Activated naive CD4-positive, alpha-beta T cell treated with anti-CD3 and anti-CD28 coated beads, Interleukin-2, amount 50 U/mL, for 16 hours (primary cell): ENCODE results near the gene PAK1.
"Not testable (repeated sequence)": the region's sequence is repeated elsewhere in the genome, so short reads cannot be mapped to it uniquely, and the experiment has no call there.

Source experiments
- DNase-seq: peaks from one replicate; pipeline ENCODE4 v3.0.0-alpha.2; 2020

The PAK1 gene

DNA sequence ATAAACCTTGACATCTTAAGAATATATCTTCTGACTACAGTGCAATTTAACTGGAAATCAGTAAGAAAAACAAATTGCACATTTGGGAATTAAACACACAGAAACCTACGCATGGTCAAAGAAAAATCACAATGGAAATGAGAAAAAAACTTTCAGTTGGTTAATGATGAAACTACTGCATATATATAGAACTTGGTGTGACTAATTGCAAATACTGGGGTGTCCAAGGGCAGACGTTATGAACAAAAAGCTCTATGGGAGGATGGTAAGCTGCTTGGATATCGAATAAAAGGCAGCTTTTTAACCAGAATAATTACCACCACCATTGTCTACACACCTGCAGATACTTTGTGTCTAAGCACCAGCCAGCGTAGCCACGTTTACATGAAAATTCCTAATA lies 173.2 kb downstream of the PAK1 start:
- no peak for DNase-seq

DNA sequence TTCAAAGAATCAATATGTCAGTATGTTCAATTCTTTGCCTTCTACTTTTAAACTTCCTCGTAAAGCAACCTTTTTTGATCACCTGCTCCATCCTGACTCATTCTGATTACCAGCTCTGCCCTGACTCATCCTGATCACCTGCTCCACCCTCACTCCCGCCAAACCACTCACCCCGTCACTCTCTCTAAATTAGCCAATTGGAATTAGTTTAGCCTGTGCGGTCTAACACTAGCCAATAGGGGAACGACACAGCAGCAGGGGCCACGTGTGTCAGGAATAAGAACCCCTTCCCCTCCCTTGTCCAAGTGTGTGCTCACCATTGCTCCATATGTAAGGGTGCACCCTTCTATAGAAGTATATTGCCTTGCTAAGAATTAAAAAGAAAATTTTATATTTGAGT lies 173.9 kb downstream of the PAK1 start:
- not testable (repeated sequence) for DNase-seq

DNA sequence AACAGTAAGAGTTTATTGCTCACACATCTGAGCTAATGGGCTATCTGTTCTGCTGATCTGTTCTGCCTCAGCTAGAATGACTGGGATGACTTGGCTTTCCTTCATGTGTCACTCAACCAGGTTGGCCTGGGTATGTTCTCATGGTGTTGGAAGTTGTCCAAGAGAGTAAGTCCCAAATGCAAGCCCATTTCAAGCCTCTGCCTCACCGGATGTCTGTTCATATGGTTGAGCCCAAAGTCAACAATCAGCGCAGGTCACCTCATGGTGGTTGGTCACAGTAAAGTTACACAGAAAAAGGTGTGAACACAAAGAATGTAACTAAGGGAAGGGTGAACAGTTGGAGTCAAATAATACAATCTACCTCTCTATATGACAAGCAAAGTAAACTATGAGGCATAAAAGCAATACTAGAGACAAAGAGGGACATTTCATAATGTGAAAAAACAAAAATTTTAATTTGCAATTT lies 174.3 kb downstream of the PAK1 start:
- DNase-seq, result no peak

DNA sequence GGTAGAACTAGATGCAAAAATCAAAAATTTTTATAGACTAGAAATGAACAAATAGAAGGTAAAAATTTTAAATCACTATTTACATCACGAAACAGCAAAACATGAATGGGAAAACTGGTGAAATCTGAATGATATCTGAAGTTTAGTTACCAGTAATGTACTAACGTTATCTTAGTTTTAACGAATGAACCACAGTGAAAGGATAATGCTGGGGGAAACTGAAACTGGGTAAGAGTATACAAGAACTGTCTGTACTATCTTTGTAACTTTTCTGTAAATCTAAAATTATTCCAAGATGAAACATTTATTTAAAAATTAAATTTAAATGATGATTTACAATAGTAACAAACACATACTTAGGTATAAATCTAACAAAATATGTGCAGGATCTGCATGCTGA lies 179.9 kb downstream of the PAK1 start:
- no peak for DNase-seq

DNA sequence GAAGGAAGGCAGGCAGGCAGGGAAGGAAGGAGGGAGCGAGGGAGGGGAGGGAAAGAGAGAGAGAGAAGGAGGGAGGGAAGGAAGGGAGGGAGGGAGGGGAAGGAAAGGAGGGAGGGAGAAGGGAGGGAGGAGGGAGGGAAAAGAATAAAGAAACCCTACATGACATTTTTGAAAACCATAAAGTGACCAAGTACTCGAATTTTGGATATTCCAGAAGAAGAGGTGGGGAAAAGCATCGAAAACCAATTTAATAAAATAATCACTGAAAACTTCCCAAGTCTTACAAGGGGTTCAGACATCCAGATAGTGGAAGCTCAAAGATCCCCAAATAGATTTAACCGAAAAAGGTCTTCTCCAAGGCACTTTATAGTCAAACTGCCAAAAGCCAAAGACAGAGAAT lies 184.2 kb downstream of the PAK1 start:
- no peak for DNase-seq

DNA sequence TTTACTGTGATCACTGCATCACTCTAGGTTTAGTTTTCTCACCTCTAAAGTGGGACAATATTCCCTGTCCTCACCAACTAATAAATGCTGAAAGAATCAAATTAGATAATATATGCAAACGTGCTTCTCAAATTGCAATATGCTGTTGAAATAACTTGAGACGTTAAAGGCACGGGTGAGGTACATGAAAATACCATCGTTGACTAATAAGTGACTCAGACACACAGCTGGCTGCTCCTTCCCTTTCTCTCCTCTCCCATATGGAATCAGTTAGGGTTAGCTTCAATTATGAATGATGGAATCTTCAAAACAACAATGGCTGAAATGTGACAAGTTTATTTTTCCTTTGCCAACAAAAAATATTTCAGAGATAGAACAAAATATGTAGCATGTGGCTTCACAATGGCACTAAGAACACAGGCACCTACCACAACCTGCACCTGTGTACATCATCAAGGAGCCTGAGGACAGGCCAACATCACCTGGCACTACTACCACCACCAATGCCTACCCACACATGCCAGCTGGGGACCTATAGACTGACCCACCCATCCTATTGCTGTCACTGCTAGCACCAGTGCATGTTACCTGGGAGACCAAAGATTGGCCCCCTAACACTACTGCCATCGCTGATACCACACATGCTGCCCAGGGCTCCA lies 186.2 kb downstream of the PAK1 start:
- DNase-seq, result no peak

DNA sequence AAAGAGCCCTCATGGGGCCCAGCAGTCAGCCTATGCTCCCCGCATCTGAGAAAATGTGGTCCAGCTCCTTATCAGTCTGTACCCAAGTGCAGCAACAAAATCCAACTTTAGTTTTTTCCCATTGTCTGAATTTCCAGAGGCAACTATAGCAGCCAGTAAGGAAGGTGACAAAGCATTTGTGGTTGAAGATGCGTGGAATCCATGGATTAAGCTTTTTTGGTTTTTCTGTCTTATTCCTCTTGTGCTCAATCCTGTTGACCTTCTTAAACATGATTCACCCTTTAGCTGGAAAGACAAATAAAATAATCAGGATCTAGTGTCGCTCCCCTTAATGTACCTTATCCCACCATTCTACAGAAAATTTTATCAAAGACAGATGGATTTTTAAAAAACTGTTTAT lies 186.8 kb downstream of the PAK1 start:
- DNase-seq, result no peak

DNA sequence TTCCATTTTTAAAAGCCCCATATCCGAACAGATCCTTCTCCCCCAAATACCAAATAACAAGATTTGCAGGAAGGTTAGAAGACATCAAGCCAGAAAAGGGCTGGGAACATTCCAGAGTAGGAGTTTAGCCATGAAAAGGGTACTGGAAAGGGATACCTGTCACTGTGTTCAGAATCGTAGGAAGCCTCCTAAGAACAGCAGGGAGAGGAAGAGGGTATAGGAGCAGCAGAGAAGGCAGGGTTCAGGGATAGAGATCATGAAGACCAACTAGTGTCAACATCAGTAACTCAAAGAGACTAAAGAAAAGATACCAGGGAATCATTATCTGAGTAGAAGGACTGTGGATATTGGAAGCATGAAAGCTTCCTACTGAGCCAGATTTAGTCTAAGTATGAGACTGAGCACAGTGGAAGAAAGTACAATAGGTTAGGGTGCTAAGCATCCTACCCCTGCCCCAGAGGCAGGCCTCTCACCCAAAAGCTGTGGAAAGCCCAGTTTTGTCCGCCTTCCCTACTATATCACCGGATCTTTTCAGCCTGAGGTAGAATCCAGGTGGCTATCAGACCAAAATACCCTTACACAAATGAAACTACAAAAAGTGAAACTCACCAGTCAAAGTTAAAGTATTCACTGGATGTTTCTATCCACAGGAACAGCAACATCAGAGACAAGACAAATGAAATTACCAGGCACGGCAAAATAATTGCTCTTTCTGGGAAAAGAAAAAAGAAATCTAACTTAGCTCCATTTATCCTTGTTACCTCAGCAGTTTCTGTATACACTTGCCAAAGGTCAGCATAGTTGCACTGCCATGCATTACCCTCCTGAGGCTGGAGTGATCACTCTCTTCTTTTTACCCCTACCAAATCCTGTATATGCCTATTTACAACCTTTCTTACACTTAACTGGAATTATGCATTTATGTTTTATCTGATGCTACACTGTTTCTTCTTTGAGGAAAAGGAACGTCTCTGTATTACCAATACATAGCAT lies 189.1 kb downstream of the PAK1 start:
- DNase-seq, result no peak

DNA sequence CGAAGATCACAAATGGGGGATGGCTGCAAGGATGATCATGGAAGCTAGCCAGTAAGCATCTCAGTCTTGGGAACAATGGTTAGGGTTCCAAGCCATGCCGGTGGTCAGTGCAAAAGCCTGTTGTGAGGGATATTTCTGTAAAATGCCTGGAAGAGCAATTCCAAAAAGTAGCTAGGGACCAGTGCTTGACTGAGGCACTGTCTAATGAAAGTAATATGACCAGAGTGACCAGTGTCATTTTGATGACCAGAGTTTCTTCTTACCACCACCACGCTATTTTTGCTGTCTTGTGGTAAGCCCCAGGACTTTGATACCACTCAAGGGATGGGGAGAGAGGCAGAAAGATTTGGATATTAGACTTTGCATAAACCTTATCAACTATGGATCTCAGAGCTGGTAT lies 190.8 kb downstream of the PAK1 start:
- DNase-seq, result no peak

DNA sequence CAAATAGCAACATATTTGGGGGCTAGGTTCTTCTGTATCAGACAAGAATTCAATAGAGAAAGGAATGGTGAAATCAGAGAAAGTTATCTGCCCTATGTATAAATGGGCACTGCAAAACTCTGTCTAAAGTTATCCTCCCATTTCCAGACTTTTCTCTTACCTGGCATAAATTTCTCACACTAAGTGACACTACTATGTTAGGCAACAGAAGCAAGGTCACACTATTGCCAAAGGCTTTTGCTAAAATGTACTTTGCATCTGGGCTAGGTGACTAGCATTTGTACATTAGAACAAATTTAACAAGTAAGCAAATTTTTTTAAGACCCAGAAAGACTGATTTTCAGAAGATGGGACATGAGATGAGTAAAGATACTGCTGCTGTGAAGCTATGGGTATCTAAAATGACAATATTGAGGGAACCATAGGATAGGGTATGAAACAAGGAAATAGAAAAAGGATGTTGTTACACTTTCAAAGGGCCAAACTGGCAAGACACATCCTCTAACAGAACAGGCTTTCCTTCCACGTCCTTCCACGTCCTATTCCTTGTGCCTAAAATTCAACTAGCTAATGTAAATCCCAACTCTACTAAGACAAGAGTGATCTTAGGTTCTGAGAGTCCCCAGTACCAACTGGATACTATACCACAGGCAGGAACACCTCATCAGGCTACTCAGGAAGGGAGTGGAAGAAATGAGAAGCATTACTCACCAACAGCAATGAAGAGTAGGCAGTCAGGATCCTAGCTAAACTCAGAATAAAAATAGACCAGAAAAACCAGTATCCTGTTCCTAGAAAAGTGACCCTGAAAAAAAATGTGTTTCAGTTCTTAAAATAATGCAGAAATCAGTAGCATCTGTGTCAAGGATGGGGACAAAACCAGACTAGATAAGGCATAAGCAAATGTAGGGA lies 195.0 kb downstream of the PAK1 start:
- no peak for DNase-seq

DNA sequence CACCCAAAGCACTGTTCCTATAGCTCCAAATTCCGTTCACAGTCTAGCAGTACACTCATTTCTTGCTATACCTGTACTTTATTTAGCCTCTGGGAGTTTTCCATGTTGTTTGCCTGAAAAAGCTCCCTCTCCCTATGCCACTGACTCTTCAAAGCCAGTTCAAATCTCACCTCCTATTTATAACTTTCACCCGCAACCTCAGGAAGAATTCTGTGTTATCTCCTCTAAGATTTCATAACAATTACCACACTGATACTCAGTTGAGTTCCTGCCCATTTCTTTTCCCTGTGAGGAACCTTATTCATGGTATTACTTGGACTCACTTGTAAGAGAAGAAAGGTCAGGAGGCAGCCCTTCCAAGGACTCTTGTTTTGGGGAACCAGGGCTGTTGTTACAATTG lies 197.6 kb downstream of the PAK1 start:
- no peak for DNase-seq
